OCI-LY3 (cell line): ENCODE results near the gene CUX1.

Source experiments
- EZH2phosphoT487 ChIP-seq: fragments of 200-600 bp; shearing (Covaris generic); IDR thresholded peaks from 2 replicates; pipeline ENCODE4 v1.6.1; 2018; ENCODE audit warnings: antibody characterized with exemption, mixed run types, low read depth
- TF ChIP-seq, protein P1 (sequence below): fragments of 200-600, 300-600 bp; sonication (generic); IDR thresholded peaks from 2 replicates; pipeline ENCODE4 v1.5.1; 2014; ENCODE audit warnings: antibody characterized with exemption, low read length, low read depth

DNA sequence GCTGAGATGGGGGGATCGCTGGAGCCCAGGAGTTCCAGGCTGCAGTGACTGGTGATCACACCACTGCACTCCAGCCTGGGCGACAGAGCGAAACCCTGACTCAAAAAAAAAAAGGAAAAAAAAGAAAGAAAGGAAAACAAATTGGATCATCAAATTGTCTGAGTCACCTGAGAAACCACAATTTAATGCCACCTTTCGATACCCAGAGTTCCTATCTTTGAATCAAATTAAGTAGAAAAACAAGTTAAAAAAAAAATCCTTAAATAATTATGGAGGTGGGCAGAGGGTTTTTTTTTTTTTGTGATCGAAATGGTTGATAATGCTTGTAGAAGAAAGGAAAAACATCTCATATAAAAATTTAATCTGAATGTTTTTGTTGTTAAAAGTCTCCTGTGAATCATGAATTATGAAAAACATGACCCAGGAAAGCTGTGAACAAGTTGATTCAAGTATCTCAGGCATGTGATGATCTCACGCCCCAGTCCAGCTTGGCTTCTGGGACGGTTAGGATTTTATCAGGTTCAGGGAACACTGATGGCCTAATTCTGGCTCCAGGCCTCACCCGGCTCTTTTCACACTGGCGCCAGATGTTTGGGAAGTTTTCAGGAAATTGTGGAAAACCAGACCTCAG lies 25.3 kb upstream of the CUX1 start:
- TF ChIP-seq, protein P1, sequence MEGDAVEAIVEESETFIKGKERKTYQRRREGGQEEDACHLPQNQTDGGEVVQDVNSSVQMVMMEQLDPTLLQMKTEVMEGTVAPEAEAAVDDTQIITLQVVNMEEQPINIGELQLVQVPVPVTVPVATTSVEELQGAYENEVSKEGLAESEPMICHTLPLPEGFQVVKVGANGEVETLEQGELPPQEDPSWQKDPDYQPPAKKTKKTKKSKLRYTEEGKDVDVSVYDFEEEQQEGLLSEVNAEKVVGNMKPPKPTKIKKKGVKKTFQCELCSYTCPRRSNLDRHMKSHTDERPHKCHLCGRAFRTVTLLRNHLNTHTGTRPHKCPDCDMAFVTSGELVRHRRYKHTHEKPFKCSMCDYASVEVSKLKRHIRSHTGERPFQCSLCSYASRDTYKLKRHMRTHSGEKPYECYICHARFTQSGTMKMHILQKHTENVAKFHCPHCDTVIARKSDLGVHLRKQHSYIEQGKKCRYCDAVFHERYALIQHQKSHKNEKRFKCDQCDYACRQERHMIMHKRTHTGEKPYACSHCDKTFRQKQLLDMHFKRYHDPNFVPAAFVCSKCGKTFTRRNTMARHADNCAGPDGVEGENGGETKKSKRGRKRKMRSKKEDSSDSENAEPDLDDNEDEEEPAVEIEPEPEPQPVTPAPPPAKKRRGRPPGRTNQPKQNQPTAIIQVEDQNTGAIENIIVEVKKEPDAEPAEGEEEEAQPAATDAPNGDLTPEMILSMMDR, result no peak
- TF ChIP-seq EZH2phosphoT487, result no peak
